Gastrocnemius medialis (tissue), 4 donors: ENCODE measurements around the gene NTSR2.

ENCODE experiments used
- POLR2A ChIP-seq, 2 donors: fragments of 450-650 bp; IDR thresholded peaks; one replicate each; pipeline ENCODE4 v1.6.1; 2017; ENCODE audit warnings: antibody characterized with exemption in 2 of 2, mild to moderate bottlenecking in 2 of 2, moderate library complexity in 2 of 2
- TF ChIP-seq, protein P1 (sequence below), 5 experiments: fragments of 450-650 bp in 3 of 5; fragments of 200-600 bp in 2 of 5; sonication (generic) in 2 of 5; IDR thresholded peaks in 4 of 5; conservative IDR thresholded peaks in 1 of 5; 1 replicate in 4 of 5; 2 replicates in 1 of 5; pipeline ENCODE4 v1.5.1; 2016 to 2019; ENCODE audit warnings: antibody characterized with exemption in 5 of 5, mild to moderate bottlenecking in 3 of 5, moderate library complexity in 3 of 5

DNA sequence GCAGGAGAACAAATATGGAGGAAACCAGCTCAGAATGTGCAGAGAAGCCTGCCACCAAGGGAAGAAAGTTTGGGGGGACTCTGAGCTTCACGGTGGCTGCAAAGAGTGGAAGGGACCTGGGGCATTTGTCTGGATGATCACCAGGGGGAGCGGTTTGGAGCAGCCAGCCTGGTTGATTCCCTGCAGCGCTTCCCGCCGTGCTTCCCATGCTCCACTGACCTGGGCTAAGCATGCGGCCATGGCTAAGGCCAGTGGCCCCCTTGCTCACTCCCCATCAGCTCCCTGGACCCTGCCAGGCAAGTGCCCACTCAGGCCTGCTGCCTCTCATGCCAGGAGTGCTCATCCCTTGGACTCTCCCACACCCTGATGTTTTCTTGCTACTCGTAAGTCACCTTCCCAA lies 27.0 kb downstream of the NTSR2 start:
- TF ChIP-seq, protein P1, sequence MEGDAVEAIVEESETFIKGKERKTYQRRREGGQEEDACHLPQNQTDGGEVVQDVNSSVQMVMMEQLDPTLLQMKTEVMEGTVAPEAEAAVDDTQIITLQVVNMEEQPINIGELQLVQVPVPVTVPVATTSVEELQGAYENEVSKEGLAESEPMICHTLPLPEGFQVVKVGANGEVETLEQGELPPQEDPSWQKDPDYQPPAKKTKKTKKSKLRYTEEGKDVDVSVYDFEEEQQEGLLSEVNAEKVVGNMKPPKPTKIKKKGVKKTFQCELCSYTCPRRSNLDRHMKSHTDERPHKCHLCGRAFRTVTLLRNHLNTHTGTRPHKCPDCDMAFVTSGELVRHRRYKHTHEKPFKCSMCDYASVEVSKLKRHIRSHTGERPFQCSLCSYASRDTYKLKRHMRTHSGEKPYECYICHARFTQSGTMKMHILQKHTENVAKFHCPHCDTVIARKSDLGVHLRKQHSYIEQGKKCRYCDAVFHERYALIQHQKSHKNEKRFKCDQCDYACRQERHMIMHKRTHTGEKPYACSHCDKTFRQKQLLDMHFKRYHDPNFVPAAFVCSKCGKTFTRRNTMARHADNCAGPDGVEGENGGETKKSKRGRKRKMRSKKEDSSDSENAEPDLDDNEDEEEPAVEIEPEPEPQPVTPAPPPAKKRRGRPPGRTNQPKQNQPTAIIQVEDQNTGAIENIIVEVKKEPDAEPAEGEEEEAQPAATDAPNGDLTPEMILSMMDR (IDR thresholded peaks at IDR 0.05 in 4 of 5, conservative IDR thresholded peaks at IDR 0.05 in 1 of 5), result no peak
- TF ChIP-seq POLR2A (IDR thresholded peaks at IDR 0.05), result no peak
